ENCODE data around the gene SLC25A43. TPM values are rescaled to one million over a fixed set of nuclear protein-coding genes. Genes with fewer than 3 reads are reported as not detected.
"Not testable (repeated sequence)": the region's sequence is repeated elsewhere in the genome, so short reads cannot be mapped to it uniquely, and the experiment has no call there.

SLC25A43 gene
- total and polyA plus RNA-seq, 2 of the 8 experiments (the other 6 are each of a cell fraction or from before 2014, with no cell fraction given) = 3.1 to 5.8 TPM

DNA sequence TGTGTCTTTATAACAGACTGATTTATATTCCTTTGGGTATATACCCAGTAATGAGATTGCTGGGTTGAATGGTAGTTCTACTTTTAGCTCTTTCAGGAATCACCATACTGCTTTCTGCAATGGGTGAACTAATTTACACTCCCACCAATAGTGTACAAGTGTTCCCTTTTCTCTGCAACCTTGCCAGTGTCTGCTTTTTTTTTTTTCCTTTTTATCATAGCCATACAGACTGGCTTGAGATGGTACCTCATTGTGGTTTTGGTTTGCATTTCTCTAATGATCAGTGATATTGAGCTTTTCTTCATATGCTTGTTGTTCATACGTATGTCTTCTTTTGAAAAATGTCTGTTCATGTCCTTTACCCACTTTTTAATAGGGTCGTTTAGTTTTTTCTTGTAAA lies 27.3 kb upstream of the SLC25A43 start:
- H2BK20ac ChIP-seq (ENCODE audit: low read length); H2BK12ac ChIP-seq (ENCODE audit: low read depth, low read length); FAIRE-seq; H2AK5ac ChIP-seq (ENCODE audit: low read depth, low read length); POLR2A ChIA-PET (ENCODE audit: partially characterized antibody); H2BK5ac ChIP-seq (ENCODE audit: low read depth, low read length); H3K18ac ChIP-seq (ENCODE audit: extremely low read depth, low read length); H4K5ac ChIP-seq (ENCODE audit: insufficient read length, low read depth, low read length); H3K79me2 ChIP-seq (ENCODE audit: control insufficient read depth in 1 of 2, insufficient read depth in 2 of 2, low read length in 2 of 2); H4K8ac ChIP-seq (ENCODE audit: extremely low read depth, insufficient read depth, low read length); H3K23ac ChIP-seq (ENCODE audit: insufficient read length); H3K4ac ChIP-seq (replicated peaks; ENCODE audit: insufficient read length, low read depth, low read length); H3K9me3 ChIP-seq (ENCODE audit: insufficient read depth in 2 of 2, low read depth in 1 of 2, low read length in 1 of 2); H3K56ac ChIP-seq (replicated peaks; ENCODE audit: insufficient read length, low read depth, low read length); H4K20me1 ChIP-seq (replicated peaks in 1 of 2; ENCODE audit: control insufficient read depth in 1 of 2, insufficient read depth in 2 of 2, low read length in 2 of 2); H3K23me2 ChIP-seq (ENCODE audit: low read depth, low read length); H2BK15ac ChIP-seq (ENCODE audit: low read length); H3K27ac ChIP-seq (ENCODE audit: low read depth, low read length); H3K9ac ChIP-seq (replicated peaks in 1 of 4; ENCODE audit: extremely low read depth in 1 of 4, low read depth in 3 of 4, low read length in 3 of 4); DNase-seq (ENCODE audit: low read depth in 1 of 2, low spot score in 2 of 2); H3K4me1 ChIP-seq (replicated peaks in 1 of 4; ENCODE audit: control insufficient read depth in 3 of 4, insufficient read depth in 4 of 4, low read length in 3 of 4); H3K14ac ChIP-seq (ENCODE audit: insufficient read length); H3K79me1 ChIP-seq (ENCODE audit: low read depth, low read length); H4K91ac ChIP-seq (replicated peaks; ENCODE audit: insufficient read length, low read length); H3K36me3 ChIP-seq (ENCODE audit: control insufficient read depth in 2 of 4, insufficient read depth in 4 of 4, low read length in 3 of 4); H3K4me3 ChIP-seq (ENCODE audit: extremely low read depth in 1 of 4, insufficient read depth in 2 of 4, low read depth in 3 of 4, low read length in 4 of 4); H2AFZ ChIP-seq (ENCODE audit: low read length); H2BK120ac ChIP-seq (replicated peaks; ENCODE audit: low read depth, low read length); H3K4me2 ChIP-seq (ENCODE audit: insufficient read depth in 1 of 2, low read depth in 2 of 2, low read length in 2 of 2); H3K27me3 ChIP-seq (replicated peaks in 1 of 4; ENCODE audit: control insufficient read depth in 3 of 4, extremely low read depth in 1 of 4, insufficient read depth in 3 of 4, low read length in 3 of 4): not testable (repeated sequence)
- CTCF ChIA-PET (ENCODE audit: partially characterized antibody) = interaction anchor here (0.6 kb wide), 1 partner anchor 795 kb away, joined by 3 read pairs; no protein-coding TSS in a partner anchor
- WGBS, 2 experiments (ENCODE audit: extremely low coverage in 1 of 2, insufficient coverage in 1 of 2, insufficient read length in 1 of 2, insufficient replicate concordance in 2 of 2, low coverage in 1 of 2, low lambda C conversion rate in 2 of 2, missing lambda C conversion rate in 1 of 2) = 75% methylated on average over 2 of the region's 2 CpGs; no CpG with 5 or more reads in 1 of the 2 experiments
